ENCODE measurements around the gene ZDHHC23.

Gene ZDHHC23, protein sequence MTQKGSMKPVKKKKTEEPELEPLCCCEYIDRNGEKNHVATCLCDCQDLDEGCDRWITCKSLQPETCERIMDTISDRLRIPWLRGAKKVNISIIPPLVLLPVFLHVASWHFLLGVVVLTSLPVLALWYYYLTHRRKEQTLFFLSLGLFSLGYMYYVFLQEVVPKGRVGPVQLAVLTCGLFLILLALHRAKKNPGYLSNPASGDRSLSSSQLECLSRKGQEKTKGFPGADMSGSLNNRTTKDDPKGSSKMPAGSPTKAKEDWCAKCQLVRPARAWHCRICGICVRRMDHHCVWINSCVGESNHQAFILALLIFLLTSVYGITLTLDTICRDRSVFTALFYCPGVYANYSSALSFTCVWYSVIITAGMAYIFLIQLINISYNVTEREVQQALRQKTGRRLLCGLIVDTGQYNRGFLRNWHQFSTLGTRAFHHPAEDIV

DNA sequence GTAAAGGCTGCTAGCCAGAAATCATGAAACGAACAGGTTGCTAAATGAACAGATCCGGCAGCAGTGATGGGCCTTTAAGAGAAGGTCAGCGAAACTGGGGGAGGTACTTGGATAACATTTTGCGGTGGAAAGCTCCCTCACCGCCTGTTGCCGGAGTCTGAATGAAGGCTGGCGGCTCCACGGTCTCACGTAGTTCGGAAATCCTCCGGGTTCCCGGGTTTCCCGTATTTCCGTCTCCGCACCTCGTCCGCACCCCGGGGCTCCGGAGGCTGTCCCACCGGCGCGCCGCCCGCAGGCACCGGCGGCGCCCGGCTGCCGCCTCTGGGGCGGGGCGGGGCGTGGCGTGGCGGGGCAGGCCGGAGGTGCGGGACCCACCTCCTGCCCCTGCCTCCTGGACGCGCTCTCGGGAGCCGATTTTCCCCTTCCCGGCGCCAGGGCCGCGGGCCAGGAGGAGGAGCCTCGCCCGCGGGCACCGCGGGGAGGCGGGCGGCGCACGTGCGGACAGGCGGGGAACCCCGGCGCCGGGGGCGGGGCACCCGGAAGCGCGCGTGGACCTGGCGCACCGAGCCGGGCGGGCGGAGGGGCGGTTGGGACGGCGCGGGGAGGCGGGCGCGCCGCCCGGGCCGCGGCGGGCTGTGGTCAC lies at the start of gene ZDHHC23:
ZDHHC23 (plus strand) TSS at position 642 of the 643 bp plus-strand sequence. CDS start 790 bp downstream, outside the sequence.
- peak; percentile 48 for DNase-seq (ENCODE audit: low read depth)

GRCh38 chr3:113898892-113899291 lies 48.9 kb upstream of the ZDHHC23 start:
- no peak for DNase-seq (ENCODE audit: low read depth)

GRCh38 chr3:113906568-113907140 lies 41.2 kb upstream of the ZDHHC23 start:
- no peak for DNase-seq (ENCODE audit: low read depth)

DNA sequence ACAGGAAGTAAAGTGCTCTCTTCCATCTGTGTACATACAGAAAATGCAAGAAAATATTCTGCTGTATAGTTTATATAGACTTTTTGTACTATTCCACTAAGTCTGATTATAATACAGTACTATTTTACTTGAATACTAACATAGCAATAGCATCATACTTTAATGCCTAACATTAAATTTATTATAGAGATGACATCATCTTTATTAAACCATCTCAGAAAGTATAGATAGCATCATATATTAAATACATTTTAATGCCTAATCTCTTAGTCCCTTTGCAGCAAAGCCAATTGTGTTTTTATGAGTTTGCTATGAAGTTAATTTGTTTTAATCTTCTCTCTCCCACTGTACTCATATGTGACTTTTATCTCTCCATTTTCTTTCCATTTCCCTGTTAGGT lies 39.7 kb upstream of the ZDHHC23 start:
- no peak for DNase-seq (ENCODE audit: low read depth)

DNA sequence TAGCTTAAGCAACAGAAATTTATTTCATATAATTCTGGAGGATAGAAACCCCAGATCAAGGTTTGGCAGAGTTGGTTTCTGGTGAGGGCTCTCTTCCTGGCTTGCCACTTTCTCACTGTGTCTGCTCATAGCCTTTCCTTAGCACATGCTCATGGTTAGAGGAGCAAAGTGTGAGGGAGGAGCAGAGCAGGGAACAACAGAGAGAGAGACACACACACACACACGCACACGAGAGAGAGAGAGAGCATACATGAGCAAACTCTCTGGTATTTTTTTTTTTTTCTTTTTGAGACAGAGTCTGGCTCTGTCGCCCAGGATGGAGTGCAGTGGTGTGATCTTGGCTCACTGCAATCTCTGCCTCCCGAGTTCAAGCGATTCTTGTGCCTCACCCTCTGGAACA lies 36.8 kb upstream of the ZDHHC23 start:
- DNase-seq (ENCODE audit: low read depth): no peak

DNA sequence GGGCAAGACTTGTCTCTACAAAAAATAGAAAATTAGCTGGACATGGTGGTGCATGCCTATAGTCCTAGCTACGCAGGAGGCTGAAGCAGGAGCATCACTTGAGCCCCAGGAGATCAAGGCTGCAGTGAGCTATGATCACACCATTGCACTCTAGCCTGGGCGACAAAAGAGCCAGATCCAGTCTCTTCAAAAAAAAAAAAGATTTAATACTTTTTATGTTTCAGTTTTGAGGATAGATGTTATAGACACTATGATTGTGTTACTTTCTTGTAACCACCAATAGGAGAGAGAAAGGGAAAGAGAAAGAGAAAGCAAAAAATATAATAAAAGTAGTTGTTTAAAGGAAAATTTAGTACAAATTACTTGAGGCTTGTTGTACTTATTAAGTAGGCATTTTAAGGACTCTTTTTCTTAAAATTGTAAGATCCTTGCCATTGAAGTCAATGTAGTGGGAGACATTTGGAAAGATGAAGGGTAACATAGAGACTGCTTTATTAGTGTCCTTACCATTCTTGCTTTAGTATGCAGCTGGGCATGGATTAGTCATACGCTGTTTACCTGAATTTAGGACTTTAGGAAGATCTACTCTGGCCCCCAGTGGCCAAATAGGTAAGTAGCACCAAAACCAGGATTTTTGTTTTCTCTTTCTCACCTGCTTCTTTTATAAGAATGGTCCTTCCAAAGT lies 35.1 kb upstream of the ZDHHC23 start:
- DNase-seq (ENCODE audit: low read depth): no peak

DNA sequence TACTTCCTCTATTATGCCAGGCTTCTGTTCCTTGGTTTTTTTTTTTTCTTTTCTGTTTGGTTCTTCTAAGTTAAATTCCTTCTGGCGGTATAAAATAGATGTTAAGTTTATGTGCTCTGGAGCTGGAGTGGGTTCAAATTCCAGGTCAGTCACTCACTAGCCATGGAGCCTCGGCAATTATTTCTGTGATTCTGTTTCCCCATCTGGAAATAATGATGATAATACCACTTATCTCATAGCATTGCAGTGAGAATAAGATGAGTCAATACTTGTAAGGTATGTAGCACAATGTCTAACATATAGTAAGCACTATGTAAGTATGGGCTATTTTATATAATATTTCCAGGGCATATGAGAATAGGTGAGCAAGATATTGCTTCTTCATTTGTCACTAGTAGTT lies 33.2 kb upstream of the ZDHHC23 start:
- no peak for DNase-seq (ENCODE audit: low read depth)

GRCh38 chr3:113927556-113927955 lies 20.3 kb upstream of the ZDHHC23 start:
- no peak for DNase-seq (ENCODE audit: low read depth)

DNA sequence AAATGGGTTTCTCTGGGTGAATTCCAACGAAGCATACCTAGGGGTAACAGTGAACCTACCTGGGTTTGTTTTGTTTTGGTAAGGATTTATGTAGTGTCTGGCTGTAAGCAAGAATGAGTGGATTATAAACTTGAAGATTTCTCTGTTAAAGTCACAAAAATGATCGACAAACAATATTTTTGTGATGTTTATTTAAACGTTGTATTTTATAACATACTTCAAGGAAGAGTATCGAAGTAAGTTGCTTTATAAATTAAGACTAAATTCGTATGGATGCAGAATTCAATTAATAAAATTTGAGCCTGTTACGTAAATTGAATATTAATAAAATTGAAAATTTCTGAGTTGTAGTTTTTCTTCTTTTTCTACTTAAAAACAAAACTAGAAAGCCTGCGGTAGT lies 982 bp upstream of the ZDHHC23 start:
- no peak for DNase-seq (ENCODE audit: low read depth)

DNA sequence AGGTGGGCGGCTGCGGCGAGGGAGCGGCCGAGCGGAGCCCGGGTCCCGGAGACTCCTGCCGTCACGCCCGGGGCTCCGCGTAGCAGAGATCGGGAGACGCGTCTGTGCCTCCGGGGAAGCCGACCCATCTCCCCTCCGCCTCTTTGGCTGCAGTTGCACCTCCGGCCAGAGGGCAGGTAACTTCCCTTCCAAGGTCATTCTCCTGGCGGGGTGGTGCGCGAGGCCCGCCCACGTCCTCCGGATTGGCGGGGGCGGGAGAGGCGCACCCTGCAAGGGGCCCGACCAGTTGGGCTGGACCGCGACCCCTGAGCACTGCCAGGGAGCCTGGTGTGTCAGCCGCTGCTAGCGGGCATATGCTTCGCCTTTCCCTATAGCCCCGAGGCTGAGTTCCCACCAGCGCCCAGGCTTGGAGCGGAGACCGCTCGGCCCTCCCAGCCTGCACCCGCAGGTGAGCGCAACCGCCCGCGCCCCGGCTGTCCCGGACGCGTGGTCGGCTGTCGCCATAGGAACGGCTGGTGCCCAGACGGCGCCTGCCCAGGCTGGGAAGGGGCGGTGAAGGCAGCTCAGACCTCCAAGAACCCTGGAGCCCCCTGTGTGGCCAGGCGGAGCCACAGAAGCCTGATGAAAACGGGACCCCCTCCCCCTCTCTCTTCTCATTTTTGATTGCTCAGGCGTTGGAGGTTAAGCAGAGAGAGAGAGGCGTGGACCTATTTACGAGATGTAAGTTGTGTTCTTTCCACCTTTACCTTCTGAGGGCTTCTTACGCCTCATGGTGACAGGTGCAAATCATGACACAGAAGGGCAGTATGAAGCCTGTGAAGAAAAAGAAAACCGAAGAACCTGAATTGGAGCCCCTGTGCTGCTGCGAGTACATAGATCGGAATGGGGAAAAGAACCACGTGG lies 453 bp downstream of the ZDHHC23 start:
- no peak for DNase-seq (ENCODE audit: low read depth)

GRCh38 chr3:113952921-113953320 lies 5.1 kb downstream of the ZDHHC23 start:
- no peak for DNase-seq (ENCODE audit: low read depth)

GRCh38 chr3:113953677-113954076 lies 5.9 kb downstream of the ZDHHC23 start:
- no peak for DNase-seq (ENCODE audit: low read depth)

- no peak for DNase-seq (ENCODE audit: low read depth)
Measured at GRCh38 chr3:113954091-113954685, 6.4 kb downstream of the ZDHHC23 start.

DNA sequence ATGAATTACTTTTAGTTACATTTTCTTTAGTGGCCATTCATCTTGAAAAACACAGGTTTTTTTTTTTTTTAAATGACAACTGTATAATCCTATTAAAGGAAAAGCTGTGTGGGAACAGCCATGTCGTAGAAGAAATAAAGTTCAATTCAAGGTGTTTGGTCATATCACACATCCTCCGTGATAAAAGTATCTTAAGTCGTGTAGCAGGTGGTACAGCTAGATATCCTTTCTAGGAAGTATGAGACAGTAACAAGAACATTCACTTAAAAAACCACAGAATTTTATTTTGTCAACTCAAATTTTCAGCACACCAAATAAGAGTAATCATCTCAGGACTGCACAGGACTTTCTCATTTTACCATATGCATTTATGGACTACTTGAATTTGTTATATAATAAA lies 16.1 kb downstream of the ZDHHC23 start:
- no peak for DNase-seq (ENCODE audit: low read depth)

- DNase-seq (ENCODE audit: low read depth): no peak
Measured at GRCh38 chr3:113966172-113966571, 18.4 kb downstream of the ZDHHC23 start.

- no peak for DNase-seq (ENCODE audit: low read depth)
Measured at GRCh38 chr3:113968986-113969385, 21.2 kb downstream of the ZDHHC23 start.

DNA sequence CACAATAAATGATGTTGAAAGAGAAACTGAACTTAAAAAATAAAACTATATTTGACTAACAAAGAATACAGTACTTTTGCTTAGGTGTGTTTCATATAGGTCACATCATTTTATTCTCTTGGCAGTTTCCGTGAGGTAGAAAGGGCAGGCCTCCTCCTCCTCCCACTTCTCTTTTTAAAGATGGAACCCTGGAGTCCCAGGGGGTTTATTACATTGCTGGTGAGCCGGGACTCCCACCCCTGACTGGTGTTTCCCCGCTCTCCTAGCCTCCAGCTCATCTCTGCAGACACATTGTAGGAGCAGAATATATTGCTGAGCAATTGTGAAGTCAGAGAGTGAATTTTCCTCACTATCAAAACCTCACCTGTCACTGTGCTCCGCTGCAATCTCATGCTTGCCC lies 30.0 kb downstream of the ZDHHC23 start:
- no peak for DNase-seq (ENCODE audit: low read depth)

DNA sequence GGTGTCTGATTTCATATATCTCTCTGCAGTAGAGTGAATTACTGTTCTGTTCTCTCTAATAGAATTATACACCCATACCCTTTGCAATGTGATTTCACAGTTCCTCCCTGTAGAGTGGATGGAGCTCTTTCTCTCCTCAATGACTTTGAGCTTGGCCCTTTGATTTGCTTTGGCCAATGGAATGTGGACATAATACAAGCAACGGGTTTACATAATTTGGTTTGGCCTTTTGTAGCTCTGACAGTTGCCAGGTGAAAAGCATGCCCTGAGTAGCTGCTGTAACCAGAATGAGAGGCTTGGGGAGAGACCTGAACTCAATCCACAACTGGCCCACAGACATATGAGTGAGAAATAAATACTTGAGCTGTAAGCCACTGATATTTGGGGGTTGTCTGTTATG lies 32.1 kb downstream of the ZDHHC23 start:
- DNase-seq (ENCODE audit: low read depth): no peak

DNA sequence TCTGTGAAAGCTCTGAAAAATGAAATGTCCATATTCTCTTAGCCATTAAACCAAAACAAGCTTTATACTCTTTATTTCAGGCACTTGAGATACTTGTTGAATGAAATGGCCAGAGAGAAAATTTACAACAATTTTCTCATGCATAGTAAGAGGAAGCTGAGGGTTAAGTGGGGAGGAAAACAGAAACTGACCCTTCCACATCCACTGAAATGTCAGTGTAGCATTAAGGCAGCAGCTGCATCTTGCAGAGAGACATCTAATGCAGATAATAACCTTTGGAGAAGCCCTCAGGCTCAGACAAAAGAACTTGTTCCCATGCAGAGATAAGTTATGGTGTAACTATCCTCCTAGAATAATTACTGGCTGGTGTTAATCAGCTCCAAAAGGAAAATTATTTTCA lies 34.0 kb downstream of the ZDHHC23 start:
- no peak for DNase-seq (ENCODE audit: low read depth)

DNA sequence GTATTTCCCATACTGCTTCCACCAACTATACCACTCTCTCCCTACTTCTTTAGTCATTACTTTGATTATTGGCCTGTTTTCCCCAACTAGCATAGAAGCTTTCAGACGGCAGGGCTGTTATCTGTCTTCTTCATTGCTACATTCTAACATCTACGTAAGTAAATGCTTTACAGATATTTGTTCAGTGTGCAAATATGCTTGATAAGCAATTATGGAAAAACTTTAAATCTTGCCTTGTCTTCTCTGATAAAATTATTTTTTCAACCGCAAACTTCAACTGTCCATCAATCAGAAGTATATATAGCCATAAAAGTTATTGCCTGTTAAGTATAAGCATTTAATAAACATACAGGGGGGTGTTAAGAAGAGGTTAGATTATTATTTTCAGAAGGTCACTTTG lies 35.7 kb downstream of the ZDHHC23 start:
- DNase-seq (ENCODE audit: low read depth): no peak

- DNase-seq (ENCODE audit: low read depth): no peak
Measured at GRCh38 chr3:113985541-113985940, 37.7 kb downstream of the ZDHHC23 start.

Data from activated gamma-delta T cell treated with anti-CD3 and anti-CD28 coated beads, Interleukin-2, amount 50 U/mL, for 16 hours (primary cell).